Upper lobe of left lung (tissue), 4 donors: ENCODE results near the gene ARMC8.

ENCODE experiments used
- POLR2A ChIP-seq, 4 donors: fragments of 450-650 bp; IDR thresholded peaks; one replicate each; pipeline ENCODE4 v1.5.1; 2016 to 2017; ENCODE audit warnings: antibody characterized with exemption in 4 of 4, mild to moderate bottlenecking in 2 of 4
- POLR2AphosphoS5 ChIP-seq, 2 donors: sonication (generic); formaldehyde crosslinking; IDR thresholded peaks; one replicate each; pipeline ENCODE4 v1.5.1; 2017; ENCODE audit warnings: antibody characterized with exemption in 2 of 2
- TF ChIP-seq, protein P1 (sequence below), 6 experiments: fragments of 450-650 bp in 4 of 6; fragments of 200-600 bp in 2 of 6; sonication (generic) in 2 of 6; IDR thresholded peaks; one replicate each; pipeline ENCODE4 v1.5.1; 2016 to 2019; ENCODE audit warnings: antibody characterized with exemption in 6 of 6

GRCh38 chr3:138332472-138333073, 145.5 kb downstream of the ARMC8 start:
- TF ChIP-seq POLR2A (IDR thresholded peaks at IDR 0.05) (no peak), POLR2AphosphoS5 (IDR thresholded peaks at IDR 0.05) (no peak)
- TF ChIP-seq, protein P1, sequence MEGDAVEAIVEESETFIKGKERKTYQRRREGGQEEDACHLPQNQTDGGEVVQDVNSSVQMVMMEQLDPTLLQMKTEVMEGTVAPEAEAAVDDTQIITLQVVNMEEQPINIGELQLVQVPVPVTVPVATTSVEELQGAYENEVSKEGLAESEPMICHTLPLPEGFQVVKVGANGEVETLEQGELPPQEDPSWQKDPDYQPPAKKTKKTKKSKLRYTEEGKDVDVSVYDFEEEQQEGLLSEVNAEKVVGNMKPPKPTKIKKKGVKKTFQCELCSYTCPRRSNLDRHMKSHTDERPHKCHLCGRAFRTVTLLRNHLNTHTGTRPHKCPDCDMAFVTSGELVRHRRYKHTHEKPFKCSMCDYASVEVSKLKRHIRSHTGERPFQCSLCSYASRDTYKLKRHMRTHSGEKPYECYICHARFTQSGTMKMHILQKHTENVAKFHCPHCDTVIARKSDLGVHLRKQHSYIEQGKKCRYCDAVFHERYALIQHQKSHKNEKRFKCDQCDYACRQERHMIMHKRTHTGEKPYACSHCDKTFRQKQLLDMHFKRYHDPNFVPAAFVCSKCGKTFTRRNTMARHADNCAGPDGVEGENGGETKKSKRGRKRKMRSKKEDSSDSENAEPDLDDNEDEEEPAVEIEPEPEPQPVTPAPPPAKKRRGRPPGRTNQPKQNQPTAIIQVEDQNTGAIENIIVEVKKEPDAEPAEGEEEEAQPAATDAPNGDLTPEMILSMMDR (IDR thresholded peaks at IDR 0.05): peak; percentile 30 to 68 (median 60)
